ENCODE measurements around the gene ULK1. TPM values are rescaled to one million over a fixed set of nuclear protein-coding genes. Genes with fewer than 3 reads are reported as not detected.

ULK1 gene
- polyA plus RNA-seq, 1 donor (not counting 4 experiments of a cell fraction or from before 2014, with no cell fraction given): 2.3 TPM

GRCh38 chr12:131941116-131941986 is 46.9 kb downstream of the ULK1 start:
- peaks cover 2% of the 10 kb centered on the region for H3K79me2 ChIP-seq (ENCODE audit: control insufficient read depth, insufficient read depth, low read length)
- no peak overlapping the region for H3K4me2 ChIP-seq (ENCODE audit: control insufficient read depth, extremely low read depth, insufficient read depth, low read depth, low read length)
- H3K27me3 ChIP-seq (ENCODE audit: control insufficient read depth, extremely low read depth, insufficient read depth, low read length): no peaks in the 10 kb centered on the region
- no peak overlapping the region for H3K4me3 ChIP-seq (ENCODE audit: control insufficient read depth in 2 of 3, extremely low read depth in 1 of 3, insufficient read depth in 2 of 3, low read depth in 1 of 3, low read length in 3 of 3)
- FAIRE-seq: no peak
- H3K9ac ChIP-seq (ENCODE audit: control insufficient read depth, extremely low read depth, insufficient read depth, low read length): no peak overlapping the region
- peaks cover 3% of the 10 kb centered on the region for H4K20me1 ChIP-seq (ENCODE audit: control insufficient read depth, extremely low read depth, insufficient read depth, low read length)
- H2AFZ ChIP-seq (ENCODE audit: control insufficient read depth, low read length): no peak overlapping the region
- no peak overlapping the region for H3K27ac ChIP-seq (ENCODE audit: control insufficient read depth, insufficient read depth, low read length)
- TF ChIP-seq CTCF (optimal IDR thresholded peaks at IDR 0.05 in 1 of 3, IDR thresholded peaks at IDR 0.05 in 1 of 3, conservative IDR thresholded peaks at IDR 0.05 in 1 of 3; ENCODE audit: extremely low read depth in 1 of 3, insufficient read depth in 2 of 3, low read length in 3 of 3): no peak
- no peak for TF ChIP-seq EZH2 (IDR thresholded peaks at IDR 0.05; ENCODE audit: low read length)
- H3K36me3 ChIP-seq (ENCODE audit: control insufficient read depth in 2 of 2, extremely low read depth in 1 of 2, insufficient read depth in 2 of 2, low read length in 2 of 2): peaks cover 30 to 35% of the 10 kb centered on the region in 2 experiments
- no peaks in the 10 kb centered on the region for H3K9me1 ChIP-seq (ENCODE audit: control insufficient read depth, extremely low read depth, insufficient read depth, low read length)
- dilution Hi-C loops (cut with MboI; ENCODE audit: extremely low pct_ligation_motif_present, low sequenced_read_pairs): no loop called here
- no peak for DNase-seq (ENCODE audit: low read depth, low spot score)
- H3K9me3 ChIP-seq (ENCODE audit: control insufficient read depth, low read depth, low read length): no peaks in the 10 kb centered on the region
- no peaks in the 10 kb centered on the region for H3K4me1 ChIP-seq (ENCODE audit: control insufficient read depth, extremely low read depth, insufficient read depth, low read length)

- no peak for FAIRE-seq
- TF ChIP-seq EZH2 (IDR thresholded peaks at IDR 0.05; ENCODE audit: low read length): no peak
- TF ChIP-seq CTCF (optimal IDR thresholded peaks at IDR 0.05 in 1 of 3, IDR thresholded peaks at IDR 0.05 in 1 of 3, conservative IDR thresholded peaks at IDR 0.05 in 1 of 3; ENCODE audit: extremely low read depth in 1 of 3, insufficient read depth in 2 of 3, low read length in 3 of 3): no peak
- H3K79me2 ChIP-seq (ENCODE audit: control insufficient read depth, insufficient read depth, low read length): peaks cover 2% of the 10 kb centered on the region
- H3K4me1 ChIP-seq (ENCODE audit: control insufficient read depth, extremely low read depth, insufficient read depth, low read length): no peaks in the 10 kb centered on the region
- no peaks in the 10 kb centered on the region for H3K27me3 ChIP-seq (ENCODE audit: control insufficient read depth, extremely low read depth, insufficient read depth, low read length)
- H4K20me1 ChIP-seq (ENCODE audit: control insufficient read depth, extremely low read depth, insufficient read depth, low read length): peaks cover 3% of the 10 kb centered on the region
- no peak overlapping the region for H3K4me2 ChIP-seq (ENCODE audit: control insufficient read depth, extremely low read depth, insufficient read depth, low read depth, low read length)
- no peak for DNase-seq (ENCODE audit: low read depth, low spot score)
- dilution Hi-C loops (cut with MboI; ENCODE audit: extremely low pct_ligation_motif_present, low sequenced_read_pairs): no loop called here
- H2AFZ ChIP-seq (ENCODE audit: control insufficient read depth, low read length): no peak overlapping the region
- H3K9me1 ChIP-seq (ENCODE audit: control insufficient read depth, extremely low read depth, insufficient read depth, low read length): no peaks in the 10 kb centered on the region
- peaks cover 26 to 35% of the 10 kb centered on the region in 2 experiments for H3K36me3 ChIP-seq (ENCODE audit: control insufficient read depth in 2 of 2, extremely low read depth in 1 of 2, insufficient read depth in 2 of 2, low read length in 2 of 2)
- H3K4me3 ChIP-seq (ENCODE audit: control insufficient read depth in 2 of 3, extremely low read depth in 1 of 3, insufficient read depth in 2 of 3, low read depth in 1 of 3, low read length in 3 of 3): no peak overlapping the region
- H3K27ac ChIP-seq (ENCODE audit: control insufficient read depth, insufficient read depth, low read length): no peak overlapping the region
- H3K9ac ChIP-seq (ENCODE audit: control insufficient read depth, extremely low read depth, insufficient read depth, low read length): no peak overlapping the region
- no peaks in the 10 kb centered on the region for H3K9me3 ChIP-seq (ENCODE audit: control insufficient read depth, low read depth, low read length)
Observed at GRCh38 chr12:131941987-131942341, 47.5 kb downstream of the ULK1 start.
